ENCODE measurements around the gene MSMP. TPM values are rescaled to one million over a fixed set of nuclear protein-coding genes. Genes with fewer than 3 reads are reported as not detected.

Gene MSMP
- total RNA-seq, 1 donor from 2014 or later: not detected

DNA sequence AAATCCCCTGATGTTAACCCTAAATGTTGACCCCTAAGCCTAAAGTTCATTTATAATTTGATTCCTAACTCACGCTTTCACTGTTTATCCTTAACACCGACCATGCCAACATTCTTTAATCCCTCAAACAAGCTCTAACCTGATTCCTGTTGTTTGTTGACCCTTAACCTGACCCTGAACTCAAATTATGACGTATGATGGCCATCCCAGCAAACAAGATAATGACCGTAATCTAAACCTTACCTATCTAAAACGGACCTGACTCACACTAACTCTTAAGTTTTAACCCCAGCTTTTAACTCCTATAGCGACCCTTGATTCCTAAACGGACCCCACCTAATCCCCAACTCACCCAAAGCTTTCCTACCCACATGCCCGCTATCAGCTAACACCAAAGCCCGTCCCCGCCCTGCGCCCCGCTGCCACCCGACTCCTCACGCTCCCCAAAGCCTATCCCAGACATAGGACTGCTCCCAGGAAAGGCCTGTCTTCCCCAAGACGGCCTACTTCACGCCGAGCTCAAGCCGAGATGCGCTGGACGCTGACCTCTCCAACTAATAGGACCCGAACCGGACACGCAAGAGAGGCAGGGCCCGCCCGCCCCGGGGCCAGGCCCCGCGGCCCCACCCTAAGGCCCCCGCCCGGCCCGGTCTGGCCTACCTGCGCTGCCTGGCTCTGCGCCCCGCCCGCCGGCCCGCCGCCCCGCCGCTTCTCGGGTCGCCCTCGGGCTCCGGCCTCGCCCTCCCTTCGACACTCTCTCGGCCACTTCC, 22.5 kb downstream of the MSMP start:
- Histone ChIP-seq H3K4me1 (peaks cover 50% of the 10 kb centered on the region), H3K9ac (peak overlapping the region; percentile 66), H3K9me3 (ENCODE audit: low read depth) (no peaks in the 10 kb centered on the region), H2AFZ (replicated peaks) (peak overlapping the region; percentile 51), H3K27me3 (no peaks in the 10 kb centered on the region), H3K27ac (peak overlapping the region; percentile 85), H3F3A (ENCODE audit: low read depth) (peaks cover 70% of the 10 kb centered on the region), H4K20me1 (ENCODE audit: low read depth) (peaks cover 15% of the 10 kb centered on the region), H3K36me3 (no peaks in the 10 kb centered on the region), H3K4me3 (peak overlapping the region; percentile 71), H3K4me2 (peak overlapping the region; percentile 80), H3K79me2 (ENCODE audit: low read depth) (peaks cover 66% of the 10 kb centered on the region)
- Mint-ChIP-seq H3K9me3 (no peaks in the 10 kb centered on the region), H3K4me3 (no peak overlapping the region), H3K4me1 (peaks cover 25% of the 10 kb centered on the region), H3K27ac (peak overlapping the region; percentile 85), H3K27me3 (ENCODE audit: insufficient read depth, low read depth) (peaks cover 2% of the 10 kb centered on the region), H3K36me3 (peaks cover 2% of the 10 kb centered on the region)
- DNase-seq (ENCODE audit: low spot score): no peak
- TF ChIP-seq, protein P1, sequence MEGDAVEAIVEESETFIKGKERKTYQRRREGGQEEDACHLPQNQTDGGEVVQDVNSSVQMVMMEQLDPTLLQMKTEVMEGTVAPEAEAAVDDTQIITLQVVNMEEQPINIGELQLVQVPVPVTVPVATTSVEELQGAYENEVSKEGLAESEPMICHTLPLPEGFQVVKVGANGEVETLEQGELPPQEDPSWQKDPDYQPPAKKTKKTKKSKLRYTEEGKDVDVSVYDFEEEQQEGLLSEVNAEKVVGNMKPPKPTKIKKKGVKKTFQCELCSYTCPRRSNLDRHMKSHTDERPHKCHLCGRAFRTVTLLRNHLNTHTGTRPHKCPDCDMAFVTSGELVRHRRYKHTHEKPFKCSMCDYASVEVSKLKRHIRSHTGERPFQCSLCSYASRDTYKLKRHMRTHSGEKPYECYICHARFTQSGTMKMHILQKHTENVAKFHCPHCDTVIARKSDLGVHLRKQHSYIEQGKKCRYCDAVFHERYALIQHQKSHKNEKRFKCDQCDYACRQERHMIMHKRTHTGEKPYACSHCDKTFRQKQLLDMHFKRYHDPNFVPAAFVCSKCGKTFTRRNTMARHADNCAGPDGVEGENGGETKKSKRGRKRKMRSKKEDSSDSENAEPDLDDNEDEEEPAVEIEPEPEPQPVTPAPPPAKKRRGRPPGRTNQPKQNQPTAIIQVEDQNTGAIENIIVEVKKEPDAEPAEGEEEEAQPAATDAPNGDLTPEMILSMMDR (IDR thresholded peaks at IDR 0.05): no peak
- TF ChIP-seq EZH2phosphoT487 (IDR thresholded peaks at IDR 0.05) (no peak), EZH2 (IDR thresholded peaks at IDR 0.05) (no peak)

DNA sequence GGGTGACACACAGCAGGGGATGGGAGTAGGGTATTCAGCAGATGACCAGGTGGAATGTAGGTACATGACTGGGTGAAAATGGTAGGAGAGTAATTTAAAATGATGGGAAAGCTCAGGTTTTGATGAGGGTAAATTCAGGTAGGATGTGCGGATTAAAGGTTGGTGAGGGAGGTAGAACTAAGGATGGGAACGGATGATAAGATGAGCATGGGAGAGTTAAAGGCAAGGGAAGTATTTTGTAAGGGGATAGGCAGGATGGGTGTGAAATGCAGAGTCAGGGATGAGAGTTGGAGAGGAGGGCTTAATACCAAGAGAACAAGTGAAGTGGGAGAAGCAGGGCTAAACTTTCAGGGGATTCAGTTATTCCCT, 23.6 kb downstream of the MSMP start:
- Mint-ChIP-seq H3K27me3 (ENCODE audit: insufficient read depth, low read depth) (peaks cover 2% of the 10 kb centered on the region), H3K36me3 (peaks cover 5% of the 10 kb centered on the region), H3K4me1 (peaks cover 25% of the 10 kb centered on the region), H3K4me3 (no peak overlapping the region), H3K27ac (no peak overlapping the region), H3K9me3 (no peaks in the 10 kb centered on the region)
- H3K4me2 ChIP-seq: peak overlapping the region; percentile 80
- H3K4me3 ChIP-seq: peak overlapping the region; percentile 71
- H3K79me2 ChIP-seq (ENCODE audit: low read depth): peaks cover 75% of the 10 kb centered on the region
- no peaks in the 10 kb centered on the region for H3K9me3 ChIP-seq (ENCODE audit: low read depth)
- H3K27ac ChIP-seq: no peak overlapping the region
- no peak overlapping the region for H2AFZ ChIP-seq (replicated peaks)
- H3K36me3 ChIP-seq: no peaks in the 10 kb centered on the region
- no peak for DNase-seq (ENCODE audit: low spot score)
- H4K20me1 ChIP-seq (ENCODE audit: low read depth): peaks cover 15% of the 10 kb centered on the region
- peaks cover 59% of the 10 kb centered on the region for H3F3A ChIP-seq (ENCODE audit: low read depth)
- no peak overlapping the region for H3K9ac ChIP-seq
- no peaks in the 10 kb centered on the region for H3K27me3 ChIP-seq
- TF ChIP-seq, protein P1 (IDR thresholded peaks at IDR 0.05): no peak
- H3K4me1 ChIP-seq: peaks cover 55% of the 10 kb centered on the region

DNA sequence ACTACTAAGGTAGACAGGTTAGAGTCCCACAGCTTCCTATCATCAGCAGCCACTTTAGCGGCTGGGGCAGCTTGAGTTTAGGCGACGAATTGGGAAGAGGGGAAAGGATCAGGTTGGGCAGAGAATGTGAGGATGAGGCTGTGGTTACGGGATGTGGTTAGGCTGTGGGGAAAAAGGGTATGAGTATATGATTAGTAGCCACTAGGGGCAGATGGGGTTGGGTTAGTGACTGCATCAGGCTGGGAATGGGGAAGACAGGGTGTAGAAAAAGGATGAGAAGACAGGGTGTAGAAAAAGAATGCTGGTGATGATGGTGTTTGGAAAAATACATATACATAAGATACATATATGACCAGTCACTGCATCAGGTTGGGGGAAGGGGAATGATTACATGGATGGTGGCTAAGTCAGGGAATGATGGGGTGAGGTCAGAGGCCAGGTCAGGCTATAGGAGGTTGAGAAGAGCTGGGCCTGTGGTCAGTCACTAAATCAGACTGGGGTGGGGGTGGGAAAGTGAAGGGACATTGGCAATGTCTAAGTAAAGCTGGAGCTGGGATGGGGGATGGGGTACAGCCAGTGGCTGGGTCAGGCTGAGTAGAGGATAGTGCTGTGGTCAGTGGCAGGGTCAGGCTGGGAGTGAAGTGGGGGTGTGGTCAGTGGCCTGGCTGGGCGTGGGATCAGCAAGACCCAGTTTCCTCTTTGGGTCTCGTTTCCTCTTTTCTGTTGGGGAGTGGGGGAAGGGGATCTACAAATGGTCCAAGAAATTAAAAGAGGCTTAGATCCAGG, 24.2 kb downstream of the MSMP start:
- Histone ChIP-seq H3K36me3 (no peaks in the 10 kb centered on the region), H3K27me3 (no peaks in the 10 kb centered on the region), H3K79me2 (ENCODE audit: low read depth) (peaks cover 77% of the 10 kb centered on the region), H3K9ac (no peak overlapping the region), H3K4me1 (peaks cover 55% of the 10 kb centered on the region), H3K27ac (no peak overlapping the region), H2AFZ (replicated peaks) (no peak overlapping the region), H3K9me3 (ENCODE audit: low read depth) (no peaks in the 10 kb centered on the region), H3K4me2 (peak overlapping the region; percentile 80), H3K4me3 (peak overlapping the region; percentile 35), H4K20me1 (ENCODE audit: low read depth) (peaks cover 15% of the 10 kb centered on the region), H3F3A (ENCODE audit: low read depth) (peaks cover 55% of the 10 kb centered on the region)
- peaks cover 2% of the 10 kb centered on the region for H3K27me3 Mint-ChIP-seq (ENCODE audit: insufficient read depth, low read depth)
- peaks cover 5% of the 10 kb centered on the region for H3K36me3 Mint-ChIP-seq
- no peak overlapping the region for H3K4me3 Mint-ChIP-seq
- H3K9me3 Mint-ChIP-seq: no peaks in the 10 kb centered on the region
- no peak for TF ChIP-seq EZH2phosphoT487 (IDR thresholded peaks at IDR 0.05)
- TF ChIP-seq, protein P1 (IDR thresholded peaks at IDR 0.05): peak; percentile 63
- H3K4me1 Mint-ChIP-seq: peaks cover 25% of the 10 kb centered on the region
- no peak overlapping the region for H3K27ac Mint-ChIP-seq
- DNase-seq (ENCODE audit: low spot score): peak; percentile 70

All from neural progenitor cell (in vitro differentiated cells).